HG03103 (cell line): ENCODE measurements around the gene ME2.
"Not testable (repeated sequence)": the region's sequence is repeated elsewhere in the genome, so short reads cannot be mapped to it uniquely, and the experiment has no call there.

Experiments used
- ATAC-seq: cut with Tn5 transposase; IDR thresholded peaks from one replicate; pipeline ENCODE4 v1.9.1; 2021; ENCODE audit warnings: low read depth; ENCODE audit not compliant: unreplicated experiment

Gene ME2

GRCh38 chr18:50878345-50879301 lies at the start of gene ME2:
Gene ME2 (plus strand): TSS chr18:50879118. CDS start chr18:50895821, 16,703 bp downstream.
- ATAC-seq = peak; percentile 92

- ATAC-seq = no peak
These were observed 49.3 kb upstream of the ME2 start for GRCh38 chr18:50829644-50830043.

GRCh38 chr18:50830544-50830943 lies 48.4 kb upstream of the ME2 start:
- ATAC-seq = peak; percentile 77

GRCh38 chr18:50832754-50833153 lies 46.2 kb upstream of the ME2 start:
- peak; percentile 44 for ATAC-seq

GRCh38 chr18:50833496-50833895 lies 45.4 kb upstream of the ME2 start:
- not testable (repeated sequence) for ATAC-seq

- ATAC-seq = no peak
These were observed 42.4 kb upstream of the ME2 start for GRCh38 chr18:50836521-50836957.

GRCh38 chr18:50839341-50839740 lies 39.6 kb upstream of the ME2 start:
- ATAC-seq = no peak

- ATAC-seq = no peak
These were observed 38.9 kb upstream of the ME2 start for GRCh38 chr18:50839996-50840395.

GRCh38 chr18:50842846-50843245 lies 36.1 kb upstream of the ME2 start:
- no peak for ATAC-seq

GRCh38 chr18:50844554-50844953 lies 34.4 kb upstream of the ME2 start:
- no peak for ATAC-seq

GRCh38 chr18:50844960-50845359 lies 34.0 kb upstream of the ME2 start:
- ATAC-seq = no peak

GRCh38 chr18:50847192-50847591 lies 31.7 kb upstream of the ME2 start:
- no peak for ATAC-seq

GRCh38 chr18:50848061-50848551 lies 30.8 kb upstream of the ME2 start:
- ATAC-seq = no peak

- no peak for ATAC-seq
These were observed 29.9 kb upstream of the ME2 start for GRCh38 chr18:50848991-50849390.

GRCh38 chr18:50849419-50849821 lies 29.5 kb upstream of the ME2 start:
- ATAC-seq = no peak

GRCh38 chr18:50850307-50851065 lies 28.4 kb upstream of the ME2 start:
- ATAC-seq = no peak

- ATAC-seq = no peak
These were observed 25.1 kb upstream of the ME2 start for GRCh38 chr18:50853863-50854271.

GRCh38 chr18:50855976-50856757 lies 22.8 kb upstream of the ME2 start:
- no peak for ATAC-seq

- not testable (repeated sequence) for ATAC-seq
These were observed 21.8 kb upstream of the ME2 start for GRCh38 chr18:50857166-50857565.

- no peak for ATAC-seq
These were observed 21.2 kb upstream of the ME2 start for GRCh38 chr18:50857694-50858093.
